Kidney (tissue), 14 donors: ENCODE measurements around the gene CES4A. TPM values are rescaled to one million over a fixed set of nuclear protein-coding genes. Genes with fewer than 3 reads are reported as not detected.

ENCODE experiments used
- DNase-seq, 5 donors: peaks; one replicate each; pipeline ENCODE4 v3.0.0-alpha.2; 2013 to 2020
- FAIRE-seq: peaks from 2 replicates; lab custom pipeline; 2012; peaks lifted over from hg19 to GRCh38; lab: Jason Lieb, UNC
- H3K27ac ChIP-seq, 2 donors: one replicate each; pipeline ENCODE4 v1.7.0; 2013; ENCODE audit warnings: low read depth in 2 of 2, low read length in 2 of 2, inconsistent platforms in 1 of 2
- H3K27me3 ChIP-seq: one replicate; pipeline ENCODE4 v1.7.1; 2013; ENCODE audit warnings: low read length, inconsistent platforms; ENCODE audit not compliant: control insufficient read depth, insufficient read depth
- H3K36me3 ChIP-seq, 3 donors: one replicate each; pipeline versions ENCODE4 v1.7.0 to v1.7.1; 2013; ENCODE audit warnings: low read length in 3 of 3, control low read depth in 1 of 3, inconsistent platforms in 1 of 3; ENCODE audit not compliant: insufficient read depth in 3 of 3, control insufficient read depth in 2 of 3
- H3K4me1 ChIP-seq, 3 donors: one replicate each; pipeline versions ENCODE4 v1.7.0 to v1.7.1; 2013; ENCODE audit warnings: low read length in 3 of 3, inconsistent platforms in 1 of 3, low read depth in 1 of 3; ENCODE audit not compliant: control insufficient read depth in 2 of 3, insufficient read depth in 2 of 3
- H3K4me3 ChIP-seq, 3 donors: one replicate each; pipeline versions ENCODE4 v1.7.0 to v1.8.1; 2013; ENCODE audit warnings: low read length in 3 of 3, control low read depth in 1 of 3, inconsistent platforms in 1 of 3
- H3K9ac ChIP-seq, 3 donors: one replicate each; pipeline versions ENCODE4 v1.7.0 to v1.7.1; 2013; ENCODE audit warnings: low read length in 3 of 3, control low read depth in 1 of 3, inconsistent platforms in 1 of 3
- H3K9me3 ChIP-seq, 3 donors: one replicate each; pipeline versions ENCODE4 v1.7.0 to v1.7.1; 2013; ENCODE audit warnings: low read length in 3 of 3, control low read depth in 1 of 3, inconsistent platforms in 1 of 3; ENCODE audit not compliant: control insufficient read depth in 2 of 3, insufficient read depth in 1 of 3
- CTCF ChIP-seq: IDR thresholded peaks from 3 replicates; pipeline ENCODE4 v1.5.1; 2012; ENCODE audit warnings: mild to moderate bottlenecking, moderate library complexity, borderline replicate concordance; ENCODE audit not compliant: insufficient read depth; ENCODE audit errors: extremely low read depth
- intact Hi-C: fragments of 100-400 bp; cut with DNase I; formaldehyde crosslinking; loops from one replicate; pipeline ENCODE4 v1.11.1; 2022
- polyA plus RNA-seq: library from polyadenylated mRNA; stranded (reverse); fragments of 350-450 nt; fragmentation: Illumina TruSeq; extraction: RNeasy Lipid Tissue Mini Kit (QIAGEN cat#74804); gene quantifications from one replicate; pipeline ENCODE4 v1.2.3, GENCODE V29; 2014; ENCODE audit warnings: low read depth, low replicate concordance; ENCODE audit not compliant: insufficient read depth
- total RNA-seq: library from RNA; stranded (reverse); fragmentation: NEBNext Ultra II Directional; extraction: Animal tissue kit (Norgen Biotek cat#: 25700); gene quantifications from one replicate; pipeline ENCODE4 v1.2.1, GENCODE V29; 2021
- donor health status: control.
- donor health status: control.
- donor health status: control.
- donor health status: control.
- donor health status: control.
- donor health status: DM: yes; HTN: yes; CAD: no.
- donor health status: Normal renal cell carcinoma (clear cell type).

The CES4A gene
- total and polyA plus RNA-seq, 2 donors from 2014 or later = 14.9 to 31.7 TPM

GRCh38 chr16:66996324-66996982 is 8.1 kb downstream of the CES4A start:
- Histone ChIP-seq H3K27ac (peak overlapping the region; percentile 51 to 78), H3K36me3 (no peaks in the 10 kb centered on the region), H3K27me3 (no peaks in the 10 kb centered on the region), H3K9ac (peak overlapping the region in 1 of 3 donors; percentile 0), H3K4me3 (no peak overlapping the region), H3K4me1 (peaks cover 0 to 8% (median 4%) of the 10 kb centered on the region in 3 donors), H3K9me3 (no peaks in the 10 kb centered on the region)
- intact Hi-C loops = no loop called here
- no peak for TF ChIP-seq CTCF
- DNase-seq (peak in 3 of 5 donors; percentile 51 to 85 (median 69)), FAIRE-seq (peak; percentile 88)

GRCh38 chr16:66996983-66997358 is 8.6 kb downstream of the CES4A start:
- Histone ChIP-seq H3K9ac (peak overlapping the region in 1 of 3 donors; percentile 0), H3K4me3 (no peak overlapping the region), H3K27ac (peak overlapping the region; percentile 1 to 51), H3K4me1 (peaks cover 0 to 8% (median 6%) of the 10 kb centered on the region in 3 donors), H3K36me3 (no peaks in the 10 kb centered on the region), H3K27me3 (no peaks in the 10 kb centered on the region), H3K9me3 (no peaks in the 10 kb centered on the region)
- no peak for TF ChIP-seq CTCF
- no peak for FAIRE-seq
- no peak for DNase-seq
- intact Hi-C loops = no loop called here

- H3K27ac ChIP-seq = no peak overlapping the region
- H3K9me3 ChIP-seq = no peaks in the 10 kb centered on the region
- H3K4me1 ChIP-seq = peaks cover 0 to 8% (median 6%) of the 10 kb centered on the region in 3 donors
- DNase-seq (peak; percentile 72 to 87 (median 73)), FAIRE-seq (no peak)
- H3K4me3 ChIP-seq = peak overlapping the region; percentile 35 to 63 (median 39)
- H3K9ac ChIP-seq = peak overlapping the region in 1 of 3 donors; percentile 26
- no peaks in the 10 kb centered on the region for H3K27me3 ChIP-seq
- TF ChIP-seq CTCF = no peak
- intact Hi-C loops = no loop called here
- no peaks in the 10 kb centered on the region for H3K36me3 ChIP-seq
Measured at GRCh38 chr16:67000384-67001351, 12.3 kb downstream of the CES4A start.
